Loucy (cell line): ENCODE data around the gene JSRP1.

Source experiments
- H2AFZ ChIP-seq: fragments of 200-600 bp; sonication (generic); 2 replicates; pipeline ENCODE4 v1.6.0; 2016; ENCODE audit warnings: antibody characterized with exemption, mild to moderate bottlenecking, low read length, moderate library complexity
- H3F3A ChIP-seq: fragments of 200-600 bp; 2 replicates; pipeline ENCODE4 v1.6.0; 2016; ENCODE audit warnings: antibody characterized with exemption, low read depth, mild to moderate bottlenecking
- H3K27me3 ChIP-seq: fragments of 200-600 bp; sonication (generic); 2 replicates; pipeline ENCODE4 v1.6.1; 2014; ENCODE audit warnings: low read length, mild to moderate bottlenecking; ENCODE audit not compliant: insufficient read depth, poor library complexity, severe bottlenecking
- H3K36me3 ChIP-seq: fragments of 200-600 bp; sonication (generic); 2 replicates; pipeline ENCODE4 v1.6.1; 2016; ENCODE audit warnings: low read length; ENCODE audit not compliant: insufficient read depth
- H3K4me1 ChIP-seq: fragments of 200-600 bp; sonication (generic); 2 replicates; pipeline ENCODE4 v1.5.1; 2014; ENCODE audit warnings: low read length, mild to moderate bottlenecking; ENCODE audit not compliant: insufficient read depth, poor library complexity, severe bottlenecking
- H3K4me2 ChIP-seq: fragments of 200-600 bp; sonication (generic); 2 replicates; pipeline ENCODE4 v1.6.0; 2014; ENCODE audit warnings: antibody characterized with exemption, low read length, low read depth, mild to moderate bottlenecking; ENCODE audit not compliant: poor library complexity, severe bottlenecking
- H3K4me3 ChIP-seq: fragments of 200-600 bp; sonication (generic); 2 replicates; pipeline ENCODE4 v1.5.1; 2014; ENCODE audit warnings: low read length, mild to moderate bottlenecking, mixed read lengths; ENCODE audit not compliant: poor library complexity, severe bottlenecking
- H3K79me2 ChIP-seq: fragments of 200-600 bp; sonication (generic); 2 replicates; pipeline ENCODE4 v1.6.1; 2014; ENCODE audit warnings: low read length; ENCODE audit not compliant: insufficient read depth
- H3K9ac ChIP-seq: fragments of 200-600 bp; sonication (generic); 2 replicates; pipeline ENCODE4 v1.6.0; 2014; ENCODE audit warnings: mild to moderate bottlenecking, low read depth, low read length, moderate library complexity; ENCODE audit not compliant: poor library complexity, severe bottlenecking
- H3K9me2 ChIP-seq: fragments of 200-600 bp; sonication (generic); replicated peaks from 2 replicates; pipeline ENCODE4 v1.6.1; 2016; ENCODE audit warnings: low read depth, low read length, mixed read lengths
- H3K9me3 ChIP-seq: fragments of 200-600 bp; sonication (generic); 2 replicates; pipeline ENCODE4 v1.6.1; 2014; ENCODE audit warnings: mild to moderate bottlenecking, antibody characterized with exemption, low read length, low read depth; ENCODE audit not compliant: insufficient read depth
- H4K20me1 ChIP-seq: fragments of 200-600 bp; sonication (generic); 2 replicates; pipeline ENCODE4 v1.6.0; 2014; ENCODE audit warnings: antibody characterized with exemption, low read length, mild to moderate bottlenecking; ENCODE audit not compliant: insufficient read depth, poor library complexity, severe bottlenecking
- EZH2phosphoT487 ChIP-seq: fragments of 200-600 bp; IDR thresholded peaks from 2 replicates; pipeline ENCODE4 v1.6.1; 2018; ENCODE audit warnings: antibody characterized with exemption, mild to moderate bottlenecking, moderate library complexity, borderline replicate concordance
- TF ChIP-seq, protein P1 (sequence below): fragments of 200-600 bp; sonication (generic); conservative IDR thresholded peaks from 2 replicates; pipeline ENCODE4 v1.5.1; 2014; ENCODE audit warnings: mild to moderate bottlenecking, antibody characterized with exemption, low read length

The JSRP1 gene

DNA sequence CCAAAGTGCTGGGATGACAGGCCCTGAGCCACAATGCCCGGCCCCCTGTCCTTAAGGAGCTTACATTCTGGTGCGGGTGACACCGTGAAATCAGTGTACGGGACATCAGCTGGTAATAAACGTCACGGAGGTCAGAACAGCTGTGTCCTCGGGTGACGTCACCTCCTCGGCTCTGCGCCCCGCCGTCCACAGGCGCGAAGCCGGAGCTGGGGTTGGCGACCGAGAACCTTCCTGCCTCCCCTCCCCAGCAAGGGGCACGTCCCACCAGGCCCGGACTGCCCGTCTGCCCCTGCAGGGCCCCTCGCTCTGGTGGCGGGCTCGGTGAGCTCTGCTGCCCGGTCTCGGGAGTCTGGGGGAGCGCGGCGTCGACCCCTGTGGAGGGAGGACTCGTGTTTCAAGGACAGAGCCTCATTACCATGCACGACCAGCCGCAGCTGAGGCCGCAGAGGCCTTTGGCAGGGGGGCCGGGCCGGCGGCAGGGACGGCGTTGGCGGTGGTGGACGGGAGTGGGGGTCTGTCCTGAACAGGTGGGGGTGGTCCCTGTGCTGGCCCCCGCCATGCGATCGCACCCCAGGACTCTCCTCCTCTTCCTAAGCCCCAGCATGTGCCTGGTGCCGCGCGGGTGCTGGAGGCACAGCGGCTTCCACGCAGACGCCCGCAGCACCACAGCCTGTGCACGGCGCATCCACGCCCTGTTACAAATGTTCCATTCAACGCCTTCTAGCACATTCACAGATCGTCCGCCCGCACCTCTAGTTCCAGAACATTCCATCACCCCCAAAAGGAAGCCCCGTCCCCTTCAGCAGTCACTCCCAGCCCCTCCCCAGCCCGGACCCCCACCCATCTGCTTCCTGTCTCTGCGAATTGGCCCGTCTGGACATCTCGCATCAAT lies 46.3 kb upstream of the JSRP1 start:
- H3K27me3 ChIP-seq = no peaks in the 10 kb centered on the region
- H3F3A ChIP-seq = no peaks in the 10 kb centered on the region
- no peak overlapping the region for H2AFZ ChIP-seq
- no peaks in the 10 kb centered on the region for H3K4me1 ChIP-seq
- no peaks in the 10 kb centered on the region for H3K36me3 ChIP-seq
- H3K4me3 ChIP-seq = no peak overlapping the region
- H3K9me3 ChIP-seq = no peaks in the 10 kb centered on the region
- TF ChIP-seq, protein P1, sequence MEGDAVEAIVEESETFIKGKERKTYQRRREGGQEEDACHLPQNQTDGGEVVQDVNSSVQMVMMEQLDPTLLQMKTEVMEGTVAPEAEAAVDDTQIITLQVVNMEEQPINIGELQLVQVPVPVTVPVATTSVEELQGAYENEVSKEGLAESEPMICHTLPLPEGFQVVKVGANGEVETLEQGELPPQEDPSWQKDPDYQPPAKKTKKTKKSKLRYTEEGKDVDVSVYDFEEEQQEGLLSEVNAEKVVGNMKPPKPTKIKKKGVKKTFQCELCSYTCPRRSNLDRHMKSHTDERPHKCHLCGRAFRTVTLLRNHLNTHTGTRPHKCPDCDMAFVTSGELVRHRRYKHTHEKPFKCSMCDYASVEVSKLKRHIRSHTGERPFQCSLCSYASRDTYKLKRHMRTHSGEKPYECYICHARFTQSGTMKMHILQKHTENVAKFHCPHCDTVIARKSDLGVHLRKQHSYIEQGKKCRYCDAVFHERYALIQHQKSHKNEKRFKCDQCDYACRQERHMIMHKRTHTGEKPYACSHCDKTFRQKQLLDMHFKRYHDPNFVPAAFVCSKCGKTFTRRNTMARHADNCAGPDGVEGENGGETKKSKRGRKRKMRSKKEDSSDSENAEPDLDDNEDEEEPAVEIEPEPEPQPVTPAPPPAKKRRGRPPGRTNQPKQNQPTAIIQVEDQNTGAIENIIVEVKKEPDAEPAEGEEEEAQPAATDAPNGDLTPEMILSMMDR = no peak
- TF ChIP-seq EZH2phosphoT487 = no peak
- no peak overlapping the region for H3K9ac ChIP-seq
- H4K20me1 ChIP-seq = no peaks in the 10 kb centered on the region
- H3K4me2 ChIP-seq = no peak overlapping the region
- H3K9me2 ChIP-seq = no peaks in the 10 kb centered on the region
- H3K79me2 ChIP-seq = no peaks in the 10 kb centered on the region

DNA sequence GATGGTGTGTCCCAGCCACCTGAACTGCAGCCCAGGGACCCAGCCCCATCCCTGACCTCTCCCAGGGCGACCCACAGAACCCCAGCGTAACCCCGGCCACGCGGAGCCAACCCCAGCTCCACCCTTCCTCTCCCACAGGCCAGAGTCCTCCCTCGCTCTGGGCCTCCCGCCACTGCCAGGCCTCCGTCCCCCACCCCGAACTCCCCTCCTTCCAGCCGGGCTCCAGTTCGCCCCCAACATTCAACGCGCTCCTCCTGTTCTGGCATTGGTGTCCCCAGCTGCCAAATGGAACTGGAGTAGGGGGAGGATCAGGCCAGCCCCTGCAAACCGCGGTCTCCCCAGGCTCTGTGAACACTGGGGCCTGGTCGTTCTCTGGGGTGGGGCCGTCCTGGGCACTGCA lies 44.3 kb upstream of the JSRP1 start:
- no peak overlapping the region for H3K4me2 ChIP-seq
- H3F3A ChIP-seq = no peaks in the 10 kb centered on the region
- TF ChIP-seq EZH2phosphoT487 = no peak
- TF ChIP-seq, protein P1 = no peak
- no peaks in the 10 kb centered on the region for H3K27me3 ChIP-seq
- H3K79me2 ChIP-seq = no peaks in the 10 kb centered on the region
- H2AFZ ChIP-seq = no peak overlapping the region
- no peaks in the 10 kb centered on the region for H4K20me1 ChIP-seq
- no peaks in the 10 kb centered on the region for H3K36me3 ChIP-seq
- no peak overlapping the region for H3K4me3 ChIP-seq
- H3K9me2 ChIP-seq = no peaks in the 10 kb centered on the region
- no peak overlapping the region for H3K9ac ChIP-seq
- H3K4me1 ChIP-seq = no peaks in the 10 kb centered on the region
- H3K9me3 ChIP-seq = no peaks in the 10 kb centered on the region

DNA sequence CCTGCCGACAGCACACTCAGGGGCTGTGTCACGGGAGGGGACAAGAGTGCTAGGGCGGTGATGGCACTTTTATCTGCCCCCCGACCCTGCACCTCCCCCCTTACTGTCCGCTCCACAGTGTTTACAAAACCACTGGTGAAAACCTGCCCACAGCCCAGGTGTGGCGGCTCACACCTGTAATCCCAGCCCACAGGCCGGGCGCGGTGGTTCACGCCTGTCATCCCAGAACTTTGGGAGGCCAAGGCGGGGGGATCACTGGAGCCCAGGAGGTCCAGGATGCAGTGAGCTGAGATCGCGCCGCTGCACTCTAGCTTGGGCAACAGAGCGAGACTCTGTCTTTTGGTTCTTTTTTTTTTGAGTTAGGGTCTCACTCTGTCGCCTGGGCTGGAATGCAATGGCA lies 39.9 kb upstream of the JSRP1 start:
- no peak overlapping the region for H3K9ac ChIP-seq
- H3K4me1 ChIP-seq = no peaks in the 10 kb centered on the region

More for the DNA sequence above, 39.9 kb upstream of the JSRP1 start:
- TF ChIP-seq EZH2phosphoT487 = no peak
- TF ChIP-seq, protein P1 = no peak
- no peaks in the 10 kb centered on the region for H3K79me2 ChIP-seq
- H3K9me2 ChIP-seq = no peaks in the 10 kb centered on the region
- no peak overlapping the region for H3K4me2 ChIP-seq
- H4K20me1 ChIP-seq = no peaks in the 10 kb centered on the region
- no peaks in the 10 kb centered on the region for H3K9me3 ChIP-seq
- H3K4me3 ChIP-seq = no peak overlapping the region
- H3K27me3 ChIP-seq = no peaks in the 10 kb centered on the region
- H3K36me3 ChIP-seq = no peaks in the 10 kb centered on the region
- H3F3A ChIP-seq = no peaks in the 10 kb centered on the region
- H2AFZ ChIP-seq = no peak overlapping the region
